OCI-LY7 (cell line): ENCODE data around the gene NXN. TPM values are rescaled to one million over a fixed set of nuclear protein-coding genes. Genes with fewer than 3 reads are reported as not detected.

Experiments used
- BruUV-seq: library from RNA; stranded (reverse); fragments of 400-500 nt; replicated peaks from 2 replicates; lab custom pipeline; 2021; lab: Mats Ljungman, UMichigan
- CTCF ChIA-PET: fragments of 300-600 bp; sonication (Branson Sonifier 250); formaldehyde crosslinking; loops from one replicate; lab custom pipeline; 2022; ENCODE audit warnings: antibody characterized with exemption; ENCODE audit not compliant: unreplicated experiment; lab: Charles Lee
- POLR2A ChIA-PET: fragments of 300-600 bp; sonication (Branson Sonifier 250); formaldehyde crosslinking; loops from one replicate; lab custom pipeline; 2022; ENCODE audit warnings: antibody characterized with exemption; lab: Charles Lee
- DNase-seq: peaks from one replicate; pipeline ENCODE4 v3.0.0-alpha.2; 2015; ENCODE audit warnings: low spot score
- H2AFZ ChIP-seq: fragments of 200-600 bp; sonication (generic), shearing (Covaris generic); 2 replicates; pipeline ENCODE4 v1.6.1; 2014; ENCODE audit warnings: mild to moderate bottlenecking, antibody characterized with exemption, low read length, moderate library complexity
- H3K27ac ChIP-seq: fragments of 200-600 bp; sonication (generic); 2 replicates; pipeline ENCODE4 v1.5.1; 2014; ENCODE audit warnings: mixed run types, low read depth, mild to moderate bottlenecking, moderate library complexity, low read length, inconsistent platforms; ENCODE audit not compliant: poor library complexity, severe bottlenecking
- H3K36me3 ChIP-seq: fragments of 200-600 bp; sonication (generic); 2 replicates; pipeline ENCODE4 v1.6.1; 2014; ENCODE audit warnings: mild to moderate bottlenecking, antibody characterized with exemption, low read length, moderate library complexity, mixed read lengths; ENCODE audit not compliant: insufficient read depth
- H3K4me1 ChIP-seq: fragments of 200-600 bp; sonication (generic); 2 replicates; pipeline ENCODE4 v1.5.1; 2014; ENCODE audit warnings: mild to moderate bottlenecking, low read length; ENCODE audit not compliant: insufficient read depth, poor library complexity, severe bottlenecking
- H3K4me2 ChIP-seq: fragments of 200-600 bp; sonication (generic); 2 replicates; pipeline ENCODE4 v1.6.1; 2014; ENCODE audit warnings: mild to moderate bottlenecking, low read length
- H3K4me3 ChIP-seq: fragments of 200-600 bp; sonication (generic); 2 replicates; pipeline ENCODE4 v1.5.1; 2014; ENCODE audit warnings: mild to moderate bottlenecking, low read depth, low read length; ENCODE audit not compliant: poor library complexity, severe bottlenecking
- H3K79me2 ChIP-seq: fragments of 200-600 bp; sonication (generic); 2 replicates; pipeline ENCODE4 v1.6.1; 2016; ENCODE audit warnings: low read depth, mild to moderate bottlenecking, low read length, moderate library complexity, mixed read lengths; ENCODE audit not compliant: insufficient read depth
- H3K9me2 ChIP-seq: fragments of 200-600 bp; sonication (generic); 2 replicates; pipeline ENCODE4 v1.6.1; 2016; ENCODE audit warnings: mild to moderate bottlenecking, low read length, mixed read lengths; ENCODE audit not compliant: insufficient read depth
- H3K9me3 ChIP-seq: fragments of 200-600 bp; sonication (generic); 2 replicates; pipeline ENCODE4 v1.6.1; 2014; ENCODE audit warnings: mild to moderate bottlenecking, mixed run types, low read length, mixed read lengths
- H4K20me1 ChIP-seq: fragments of 200-600 bp; sonication (generic); 2 replicates; pipeline ENCODE4 v1.6.1; 2014; ENCODE audit warnings: mild to moderate bottlenecking, antibody characterized with exemption, low read length, moderate library complexity, mixed read lengths; ENCODE audit not compliant: insufficient read depth
- EZH2phosphoT487 ChIP-seq: fragments of 200-600 bp; sonication (generic); IDR thresholded peaks from 2 replicates; pipeline ENCODE4 v1.6.1; 2018; ENCODE audit warnings: low read depth, borderline replicate concordance, mild to moderate bottlenecking, mixed run types, antibody characterized with exemption, low read length, moderate library complexity, mixed read lengths
- intact Hi-C: fragments of 100-400 bp; cut with micrococcal nuclease; formaldehyde crosslinking; loops from one replicate; pipeline ENCODE4 v1.10.0; 2022; ENCODE audit not compliant: unreplicated experiment
- total RNA-seq, 2 experiments: library from RNA; depleted of rRNA in 1 of 2; stranded (reverse); fragments of >200 nt in 1 of 2; shearing (Covaris generic) in 1 of 2; gene quantifications; 2 replicates each; pipeline ENCODE4 v1.2.3, GENCODE V29; 2014 to 2022
- TF ChIP-seq, protein P1 (sequence below): fragments of 200-600 bp; sonication (generic); conservative IDR thresholded peaks from 2 replicates; pipeline ENCODE4 v1.5.1; 2014; ENCODE audit warnings: mild to moderate bottlenecking, antibody characterized with exemption, low read length, moderate library complexity, mixed read lengths

NXN gene
- total RNA-seq, 2 experiments from 2014 or later: 1.3 to 2.8 TPM

DNA sequence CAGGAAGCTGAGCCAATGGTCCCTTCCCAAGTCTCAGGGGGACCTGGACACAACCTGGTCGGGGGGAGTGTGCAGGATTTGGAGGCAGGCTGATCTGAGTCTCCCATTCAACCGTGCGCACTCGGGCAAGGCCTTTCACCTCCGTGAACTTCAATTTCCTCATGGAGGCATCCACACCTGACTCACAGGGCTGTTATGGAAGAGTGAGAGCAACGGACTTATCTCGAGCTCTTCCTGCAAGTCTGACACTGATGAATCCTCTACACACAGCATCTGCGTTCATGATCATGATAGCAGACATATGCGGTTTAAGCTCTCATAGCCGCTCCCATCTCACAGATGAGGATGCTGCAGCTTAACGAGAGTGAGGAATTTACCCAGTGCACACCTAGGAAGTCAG is 39.0 kb upstream of the NXN start:
- POLR2A ChIA-PET: no interaction called here
- Histone ChIP-seq H2AFZ (no peak overlapping the region), H3K79me2 (no peaks in the 10 kb centered on the region), H3K4me2 (no peak overlapping the region), H3K36me3 (peaks cover 9% of the 10 kb centered on the region), H3K9me3 (no peaks in the 10 kb centered on the region), H4K20me1 (no peaks in the 10 kb centered on the region), H3K27ac (no peak overlapping the region), H3K9me2 (no peaks in the 10 kb centered on the region), H3K4me1 (no peaks in the 10 kb centered on the region), H3K4me3 (no peak overlapping the region)
- intact Hi-C loops: no loop called here
- CTCF ChIA-PET: no interaction called here
- TF ChIP-seq, protein P1, sequence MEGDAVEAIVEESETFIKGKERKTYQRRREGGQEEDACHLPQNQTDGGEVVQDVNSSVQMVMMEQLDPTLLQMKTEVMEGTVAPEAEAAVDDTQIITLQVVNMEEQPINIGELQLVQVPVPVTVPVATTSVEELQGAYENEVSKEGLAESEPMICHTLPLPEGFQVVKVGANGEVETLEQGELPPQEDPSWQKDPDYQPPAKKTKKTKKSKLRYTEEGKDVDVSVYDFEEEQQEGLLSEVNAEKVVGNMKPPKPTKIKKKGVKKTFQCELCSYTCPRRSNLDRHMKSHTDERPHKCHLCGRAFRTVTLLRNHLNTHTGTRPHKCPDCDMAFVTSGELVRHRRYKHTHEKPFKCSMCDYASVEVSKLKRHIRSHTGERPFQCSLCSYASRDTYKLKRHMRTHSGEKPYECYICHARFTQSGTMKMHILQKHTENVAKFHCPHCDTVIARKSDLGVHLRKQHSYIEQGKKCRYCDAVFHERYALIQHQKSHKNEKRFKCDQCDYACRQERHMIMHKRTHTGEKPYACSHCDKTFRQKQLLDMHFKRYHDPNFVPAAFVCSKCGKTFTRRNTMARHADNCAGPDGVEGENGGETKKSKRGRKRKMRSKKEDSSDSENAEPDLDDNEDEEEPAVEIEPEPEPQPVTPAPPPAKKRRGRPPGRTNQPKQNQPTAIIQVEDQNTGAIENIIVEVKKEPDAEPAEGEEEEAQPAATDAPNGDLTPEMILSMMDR: no peak
- no peak for TF ChIP-seq EZH2phosphoT487
- no peak for DNase-seq
- BruUV-seq: no TSS peak

DNA sequence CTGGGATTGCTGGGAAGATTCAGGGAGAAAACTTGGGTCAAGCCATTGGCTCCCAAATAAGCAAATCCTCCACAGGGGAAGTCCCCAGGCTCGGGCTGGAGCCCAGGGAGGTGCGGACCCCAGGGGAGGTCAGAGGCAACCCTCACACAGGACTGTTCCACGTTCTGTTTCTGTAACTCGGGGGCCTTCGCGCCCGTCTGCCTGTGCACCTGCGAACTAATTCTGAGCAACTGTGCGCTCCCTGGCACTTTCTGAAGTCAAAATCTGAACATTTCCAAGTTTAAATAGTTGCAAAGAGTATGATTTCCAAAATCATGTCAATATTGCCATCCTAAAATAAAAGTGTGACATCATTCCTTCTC is 34.1 kb upstream of the NXN start:
- no TSS peak for BruUV-seq
- Histone ChIP-seq H4K20me1 (no peaks in the 10 kb centered on the region), H3K9me2 (no peaks in the 10 kb centered on the region), H3K36me3 (peaks cover 47% of the 10 kb centered on the region), H2AFZ (no peak overlapping the region), H3K9me3 (no peaks in the 10 kb centered on the region), H3K79me2 (no peaks in the 10 kb centered on the region), H3K4me2 (no peak overlapping the region), H3K4me1 (no peaks in the 10 kb centered on the region), H3K27ac (no peak overlapping the region), H3K4me3 (no peak overlapping the region)
- POLR2A ChIA-PET: no interaction called here
- no peak for DNase-seq
- TF ChIP-seq EZH2phosphoT487: no peak
- TF ChIP-seq, protein P1: no peak
- intact Hi-C loops: no loop called here
- CTCF ChIA-PET: no interaction called here

DNA sequence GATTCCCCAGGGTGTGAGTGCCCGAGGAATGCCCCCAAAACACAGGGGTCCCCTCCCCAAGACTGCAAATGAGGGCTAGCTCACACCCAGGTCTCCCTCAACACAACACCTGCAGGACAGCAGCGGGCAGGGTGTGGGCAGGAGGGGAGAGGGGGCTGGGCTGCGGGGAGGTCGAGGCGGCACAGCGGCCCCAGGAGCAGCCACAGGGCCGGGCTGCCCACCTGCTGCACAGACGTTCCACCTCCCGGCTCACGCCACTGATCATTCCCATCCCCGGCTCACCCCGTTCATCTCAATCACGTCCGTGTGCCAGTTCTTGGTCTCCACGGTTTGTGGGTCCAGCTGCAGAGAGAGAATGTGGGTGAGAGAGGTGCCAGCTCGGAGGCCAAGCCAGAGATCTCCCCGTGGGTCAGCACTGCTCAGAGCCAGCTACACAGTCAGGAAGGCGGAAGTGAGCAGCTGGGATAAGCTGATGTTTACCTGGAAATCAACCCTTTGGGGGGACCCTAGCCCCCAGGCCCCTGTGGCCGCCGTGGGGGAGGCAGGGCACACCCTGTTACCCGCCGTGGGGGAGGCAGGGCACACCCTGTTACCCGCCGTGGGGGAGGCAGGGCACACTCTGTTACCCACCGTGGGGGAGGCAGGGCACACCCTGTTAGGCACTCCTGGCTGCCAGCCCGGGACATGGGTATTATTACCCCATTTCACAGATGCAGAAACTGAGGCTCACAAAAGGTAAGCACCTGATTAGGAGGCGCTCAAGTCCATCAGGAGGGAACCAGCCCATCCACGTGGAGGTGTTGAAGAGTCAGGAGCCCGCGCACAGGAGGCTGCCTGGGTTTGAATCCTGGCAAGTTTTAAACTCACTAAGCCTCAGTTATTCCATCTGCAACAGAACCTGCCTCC is 33.5 kb upstream of the NXN start:
- ChIA-PET POLR2A (no interaction called here), CTCF (no interaction called here)
- H3K9me2 ChIP-seq: no peaks in the 10 kb centered on the region
- H3K4me1 ChIP-seq: no peaks in the 10 kb centered on the region
- intact Hi-C loops: no loop called here
- no peak for DNase-seq
- H3K27ac ChIP-seq: no peak overlapping the region
- peaks cover 43% of the 10 kb centered on the region for H3K36me3 ChIP-seq
- no peaks in the 10 kb centered on the region for H3K79me2 ChIP-seq
- H4K20me1 ChIP-seq: no peaks in the 10 kb centered on the region
- no peak for TF ChIP-seq EZH2phosphoT487
- TF ChIP-seq, protein P1: no peak
- H3K9me3 ChIP-seq: no peaks in the 10 kb centered on the region
- no TSS peak for BruUV-seq
- H3K4me3 ChIP-seq: no peak overlapping the region
- no peak overlapping the region for H3K4me2 ChIP-seq
- no peak overlapping the region for H2AFZ ChIP-seq
